HepG2 (cell line): ENCODE results near the gene DDN. TPM values are rescaled to one million over a fixed set of nuclear protein-coding genes. Genes with fewer than 3 reads are reported as not detected.

Experiments used
- ATRX ChIP-seq: sonication (generic); formaldehyde crosslinking; IDR thresholded peaks from 2 replicates; pipeline ENCODE4 v1.4.0; 2020; ENCODE audit warnings: missing genetic modification reagents, borderline replicate concordance
- FIP1L1 ChIP-seq: fragments of 200-400 bp; formaldehyde crosslinking; IDR thresholded peaks from 2 replicates; pipeline ENCODE4 v1.6.1; 2018; ENCODE audit warnings: low read depth, mild to moderate bottlenecking, low read length, moderate library complexity, borderline replicate concordance; ENCODE audit not compliant: insufficient read depth
- HOXA7 ChIP-seq: sonication (generic); formaldehyde crosslinking; IDR thresholded peaks from 2 replicates; pipeline ENCODE4 v1.8.1; 2022; ENCODE audit warnings: mild to moderate bottlenecking, missing genetic modification reagents, moderate library complexity
- IRF2 ChIP-seq: IDR thresholded peaks from 2 replicates; pipeline ENCODE4 v1.6.1; 2018; ENCODE audit warnings: missing genetic modification reagents, missing compliant biosample characterization
- KDM6A ChIP-seq: IDR thresholded peaks from 2 replicates; pipeline ENCODE4 v1.6.1; 2016; ENCODE audit warnings: low read depth
- MEIS1 ChIP-seq: sonication (generic); formaldehyde crosslinking; IDR thresholded peaks from 2 replicates; pipeline ENCODE4 v1.9.0; 2021; ENCODE audit warnings: mild to moderate bottlenecking, missing genetic modification reagents, moderate library complexity, borderline replicate concordance
- POLR2A ChIP-seq, 2 experiments: IDR thresholded peaks; 2 replicates each; pipeline ENCODE4 v1.6.1; 2011; ENCODE audit warnings: low read depth in 2 of 2, low read length in 2 of 2, mild to moderate bottlenecking in 1 of 2, moderate library complexity in 1 of 2; ENCODE audit not compliant: insufficient read depth in 1 of 2
- TGIF2 ChIP-seq: IDR thresholded peaks from 2 replicates; pipeline ENCODE4 v1.6.1; 2016; ENCODE audit warnings: control low read depth, missing compliant biosample characterization
- ZMYM4 ChIP-seq: sonication (generic); formaldehyde crosslinking; IDR thresholded peaks from 2 replicates; pipeline ENCODE4 v1.8.1; 2023; ENCODE audit warnings: mild to moderate bottlenecking, missing genetic modification reagents
- ZNF333 ChIP-seq: sonication (generic); formaldehyde crosslinking; IDR thresholded peaks from 2 replicates; pipeline ENCODE4 v1.4.0; 2020; ENCODE audit warnings: mild to moderate bottlenecking, missing genetic modification reagents, borderline replicate concordance
- polyA plus RNA-seq, 8 experiments: library from polyadenylated mRNA; depleted of rRNA in 3 of 8; stranded (reverse) in 7 of 8; unstranded in 1 of 8; fragments of >200 nt; fragmentation: Illumina TruSeq in 4 of 8; extraction: Trizol in 4 of 8; gene quantifications; 2 replicates each; pipeline versions ENCODE4 v1.2.1 to v1.2.3, GENCODE V29; 2011 to 2016; ENCODE audit warnings: low read depth in 4 of 8, missing spikeins in 1 of 8, mixed read lengths in 1 of 8; ENCODE audit not compliant: insufficient read depth in 1 of 8
- total RNA-seq, 5 experiments: library from RNA; depleted of rRNA; stranded (reverse); fragments of >200 nt; fragmentation: Illumina TruSeq; extraction: Trizol; gene quantifications; 2 replicates each; pipeline ENCODE4 v1.2.3, GENCODE V29; 2016; ENCODE audit warnings: low read depth in 1 of 5
- TF ChIP-seq, protein P1 (sequence below): sonication (generic); formaldehyde crosslinking; IDR thresholded peaks from one replicate; pipeline ENCODE4 v1.5.1; 2020; ENCODE audit warnings: mild to moderate bottlenecking, missing genetic modification reagents; ENCODE audit errors: not compliant biosample characterization
- TF ChIP-seq, protein P2 (sequence below): sonication (generic); formaldehyde crosslinking; IDR thresholded peaks from 2 replicates; pipeline ENCODE4 v1.4.0; 2020; ENCODE audit warnings: missing genetic modification reagents
- TF ChIP-seq, protein P3 (sequence below): sonication (generic); formaldehyde crosslinking; IDR thresholded peaks from 2 replicates; pipeline ENCODE4 v1.5.0; 2020; ENCODE audit warnings: missing genetic modification reagents
- TF ChIP-seq, protein P4 (sequence below): IDR thresholded peaks from 2 replicates; pipeline ENCODE4 v1.6.1; 2016; ENCODE audit warnings: mild to moderate bottlenecking, missing biosample characterization, missing genetic modification reagents

DDN gene
- total and polyA plus RNA-seq, 2 of the 13 experiments (the other 11 are each of a cell fraction or from before 2014, with no cell fraction given) = 0.24 to 0.53 TPM

DNA sequence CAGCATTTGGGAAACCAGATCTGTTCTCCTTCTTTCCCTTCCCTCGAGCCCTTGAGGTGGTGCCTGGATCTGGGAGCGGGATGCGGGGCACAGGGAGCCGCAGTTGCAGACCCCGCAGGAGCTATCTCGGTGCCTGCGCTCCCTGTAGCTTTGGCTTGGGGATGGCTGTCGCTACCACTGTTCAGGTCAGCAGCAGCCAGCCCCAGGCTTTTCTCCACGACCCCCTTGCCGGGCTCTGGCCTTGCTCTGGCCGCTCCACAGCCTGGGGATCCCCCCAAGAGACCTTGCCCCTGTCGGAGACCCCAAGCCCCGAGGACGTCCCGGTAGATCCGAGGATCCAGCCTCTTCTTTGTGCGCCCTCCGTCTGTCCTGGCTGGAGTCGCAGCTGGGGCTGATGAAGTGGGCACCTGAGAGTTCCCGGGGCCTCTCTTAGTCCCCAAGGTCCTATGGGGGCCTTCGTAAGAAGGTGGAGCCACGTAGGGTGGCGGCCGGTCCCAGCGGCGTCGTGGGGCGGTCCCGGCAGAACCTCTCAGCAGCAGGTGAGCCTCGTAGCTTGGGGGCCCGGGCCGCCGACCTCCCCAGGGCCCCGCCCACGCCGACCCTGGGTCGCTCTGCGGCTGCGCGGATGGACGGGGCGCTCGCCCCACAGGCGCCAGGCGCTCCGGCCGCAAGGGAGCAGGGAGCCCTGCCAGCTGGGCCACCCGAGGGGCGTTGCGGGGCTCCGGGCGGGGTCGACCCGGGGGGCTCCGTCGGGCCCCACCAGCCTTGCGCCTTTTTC lies 1.3 kb downstream of the DDN start (continued):
- TF ChIP-seq, protein P1, sequence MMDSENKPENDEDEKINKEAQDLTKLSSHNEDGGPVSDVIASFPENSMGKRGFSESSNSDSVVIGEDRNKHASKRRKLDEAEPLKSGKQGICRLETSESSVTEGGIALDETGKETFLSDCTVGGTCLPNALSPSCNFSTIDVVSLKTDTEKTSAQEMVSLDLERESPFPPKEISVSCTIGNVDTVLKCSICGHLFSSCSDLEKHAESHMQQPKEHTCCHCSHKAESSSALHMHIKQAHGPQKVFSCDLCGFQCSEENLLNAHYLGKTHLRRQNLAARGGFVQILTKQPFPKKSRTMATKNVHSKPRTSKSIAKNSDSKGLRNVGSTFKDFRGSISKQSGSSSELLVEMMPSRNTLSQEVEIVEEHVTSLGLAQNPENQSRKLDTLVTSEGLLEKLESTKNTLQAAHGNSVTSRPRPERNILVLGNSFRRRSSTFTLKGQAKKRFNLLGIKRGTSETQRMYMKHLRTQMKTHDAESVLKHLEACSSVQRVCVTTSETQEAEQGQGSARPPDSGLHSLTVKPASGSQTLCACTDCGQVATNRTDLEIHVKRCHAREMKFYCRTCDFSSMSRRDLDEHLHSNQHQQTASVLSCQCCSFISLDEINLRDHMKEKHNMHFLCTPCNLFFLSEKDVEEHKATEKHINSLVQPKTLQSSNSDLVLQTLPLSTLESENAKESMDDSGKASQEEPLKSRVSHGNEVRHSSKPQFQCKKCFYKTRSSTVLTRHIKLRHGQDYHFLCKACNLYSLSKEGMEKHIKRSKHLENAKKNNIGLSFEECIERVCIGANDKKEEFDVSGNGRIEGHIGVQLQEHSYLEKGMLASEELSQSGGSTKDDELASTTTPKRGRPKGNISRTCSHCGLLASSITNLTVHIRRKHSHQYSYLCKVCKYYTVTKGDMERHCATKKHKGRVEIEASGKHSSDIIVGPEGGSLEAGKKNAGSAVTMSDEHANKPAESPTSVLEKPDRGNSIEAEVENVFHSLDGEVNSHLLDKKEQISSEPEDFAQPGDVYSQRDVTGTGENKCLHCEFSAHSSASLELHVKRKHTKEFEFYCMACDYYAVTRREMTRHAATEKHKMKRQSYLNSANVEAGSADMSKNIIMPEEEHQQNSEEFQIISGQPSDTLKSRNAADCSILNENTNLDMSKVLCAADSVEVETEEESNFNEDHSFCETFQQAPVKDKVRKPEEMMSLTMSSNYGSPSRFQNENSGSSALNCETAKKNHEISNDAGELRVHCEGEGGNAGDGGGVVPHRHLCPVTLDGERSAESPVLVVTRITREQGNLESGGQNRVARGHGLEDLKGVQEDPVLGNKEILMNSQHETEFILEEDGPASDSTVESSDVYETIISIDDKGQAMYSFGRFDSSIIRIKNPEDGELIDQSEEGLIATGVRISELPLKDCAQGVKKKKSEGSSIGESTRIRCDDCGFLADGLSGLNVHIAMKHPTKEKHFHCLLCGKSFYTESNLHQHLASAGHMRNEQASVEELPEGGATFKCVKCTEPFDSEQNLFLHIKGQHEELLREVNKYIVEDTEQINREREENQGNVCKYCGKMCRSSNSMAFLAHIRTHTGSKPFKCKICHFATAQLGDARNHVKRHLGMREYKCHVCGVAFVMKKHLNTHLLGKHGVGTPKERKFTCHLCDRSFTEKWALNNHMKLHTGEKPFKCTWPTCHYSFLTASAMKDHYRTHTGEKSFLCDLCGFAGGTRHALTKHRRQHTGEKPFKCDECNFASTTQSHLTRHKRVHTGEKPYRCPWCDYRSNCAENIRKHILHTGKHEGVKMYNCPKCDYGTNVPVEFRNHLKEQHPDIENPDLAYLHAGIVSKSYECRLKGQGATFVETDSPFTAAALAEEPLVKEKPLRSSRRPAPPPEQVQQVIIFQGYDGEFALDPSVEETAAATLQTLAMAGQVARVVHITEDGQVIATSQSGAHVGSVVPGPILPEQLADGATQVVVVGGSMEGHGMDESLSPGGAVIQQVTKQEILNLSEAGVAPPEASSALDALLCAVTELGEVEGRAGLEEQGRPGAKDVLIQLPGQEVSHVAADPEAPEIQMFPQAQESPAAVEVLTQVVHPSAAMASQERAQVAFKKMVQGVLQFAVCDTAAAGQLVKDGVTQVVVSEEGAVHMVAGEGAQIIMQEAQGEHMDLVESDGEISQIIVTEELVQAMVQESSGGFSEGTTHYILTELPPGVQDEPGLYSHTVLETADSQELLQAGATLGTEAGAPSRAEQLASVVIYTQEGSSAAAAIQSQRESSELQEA (CRISPR knock-in tag) = no peak
- TF ChIP-seq MEIS1 (CRISPR knock-in tag) (peak; percentile 26; the same call in 1 of the 2 replicates), FIP1L1 (no peak), POLR2A (IDR thresholded peaks at IDR 0.05; ENCODE audit: insufficient read depth in 1 of 2, low read depth in 2 of 2, low read length in 2 of 2) (peak in 1 of 2 experiments; percentile 77; a peak in 2 of 4 replicates), KDM6A (CRISPR knock-in tag) (no peak), ATRX (no peak), HOXA7 (CRISPR knock-in tag) (no peak), TGIF2 (CRISPR knock-in tag) (no peak), IRF2 (CRISPR knock-in tag) (no peak), ZNF333 (CRISPR knock-in tag) (0 out of 2 replicates have a peak, but pooled peaks have one; percentile 7), ZMYM4 (CRISPR knock-in tag) (0 out of 2 replicates have a peak, but pooled peaks have one; percentile 1)
- TF ChIP-seq, protein P2, sequence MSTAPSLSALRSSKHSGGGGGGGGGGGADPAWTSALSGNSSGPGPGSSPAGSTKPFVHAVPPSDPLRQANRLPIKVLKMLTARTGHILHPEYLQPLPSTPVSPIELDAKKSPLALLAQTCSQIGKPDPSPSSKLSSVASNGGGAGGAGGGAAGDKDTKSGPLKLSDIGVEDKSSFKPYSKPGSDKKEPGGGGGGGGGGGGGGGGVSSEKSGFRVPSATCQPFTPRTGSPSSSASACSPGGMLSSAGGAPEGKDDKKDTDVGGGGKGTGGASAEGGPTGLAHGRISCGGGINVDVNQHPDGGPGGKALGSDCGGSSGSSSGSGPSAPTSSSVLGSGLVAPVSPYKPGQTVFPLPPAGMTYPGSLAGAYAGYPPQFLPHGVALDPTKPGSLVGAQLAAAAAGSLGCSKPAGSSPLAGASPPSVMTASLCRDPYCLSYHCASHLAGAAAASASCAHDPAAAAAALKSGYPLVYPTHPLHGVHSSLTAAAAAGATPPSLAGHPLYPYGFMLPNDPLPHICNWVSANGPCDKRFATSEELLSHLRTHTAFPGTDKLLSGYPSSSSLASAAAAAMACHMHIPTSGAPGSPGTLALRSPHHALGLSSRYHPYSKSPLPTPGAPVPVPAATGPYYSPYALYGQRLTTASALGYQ (CRISPR knock-in tag) = no peak
- TF ChIP-seq, protein P3, sequence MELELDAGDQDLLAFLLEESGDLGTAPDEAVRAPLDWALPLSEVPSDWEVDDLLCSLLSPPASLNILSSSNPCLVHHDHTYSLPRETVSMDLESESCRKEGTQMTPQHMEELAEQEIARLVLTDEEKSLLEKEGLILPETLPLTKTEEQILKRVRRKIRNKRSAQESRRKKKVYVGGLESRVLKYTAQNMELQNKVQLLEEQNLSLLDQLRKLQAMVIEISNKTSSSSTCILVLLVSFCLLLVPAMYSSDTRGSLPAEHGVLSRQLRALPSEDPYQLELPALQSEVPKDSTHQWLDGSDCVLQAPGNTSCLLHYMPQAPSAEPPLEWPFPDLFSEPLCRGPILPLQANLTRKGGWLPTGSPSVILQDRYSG (CRISPR knock-in tag) = no peak
- TF ChIP-seq, protein P4, sequence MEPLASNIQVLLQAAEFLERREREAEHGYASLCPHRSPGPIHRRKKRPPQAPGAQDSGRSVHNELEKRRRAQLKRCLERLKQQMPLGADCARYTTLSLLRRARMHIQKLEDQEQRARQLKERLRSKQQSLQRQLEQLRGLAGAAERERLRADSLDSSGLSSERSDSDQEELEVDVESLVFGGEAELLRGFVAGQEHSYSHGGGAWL (CRISPR knock-in tag) = no peak
